ENCODE results near the gene SHROOM3. TPM values are rescaled to one million over a fixed set of nuclear protein-coding genes. Genes with fewer than 3 reads are reported as not detected.

The SHROOM3 gene
- total and polyA plus RNA-seq, 2 experiments from 2014 or later: 11.3 to 73.5 TPM

DNA sequence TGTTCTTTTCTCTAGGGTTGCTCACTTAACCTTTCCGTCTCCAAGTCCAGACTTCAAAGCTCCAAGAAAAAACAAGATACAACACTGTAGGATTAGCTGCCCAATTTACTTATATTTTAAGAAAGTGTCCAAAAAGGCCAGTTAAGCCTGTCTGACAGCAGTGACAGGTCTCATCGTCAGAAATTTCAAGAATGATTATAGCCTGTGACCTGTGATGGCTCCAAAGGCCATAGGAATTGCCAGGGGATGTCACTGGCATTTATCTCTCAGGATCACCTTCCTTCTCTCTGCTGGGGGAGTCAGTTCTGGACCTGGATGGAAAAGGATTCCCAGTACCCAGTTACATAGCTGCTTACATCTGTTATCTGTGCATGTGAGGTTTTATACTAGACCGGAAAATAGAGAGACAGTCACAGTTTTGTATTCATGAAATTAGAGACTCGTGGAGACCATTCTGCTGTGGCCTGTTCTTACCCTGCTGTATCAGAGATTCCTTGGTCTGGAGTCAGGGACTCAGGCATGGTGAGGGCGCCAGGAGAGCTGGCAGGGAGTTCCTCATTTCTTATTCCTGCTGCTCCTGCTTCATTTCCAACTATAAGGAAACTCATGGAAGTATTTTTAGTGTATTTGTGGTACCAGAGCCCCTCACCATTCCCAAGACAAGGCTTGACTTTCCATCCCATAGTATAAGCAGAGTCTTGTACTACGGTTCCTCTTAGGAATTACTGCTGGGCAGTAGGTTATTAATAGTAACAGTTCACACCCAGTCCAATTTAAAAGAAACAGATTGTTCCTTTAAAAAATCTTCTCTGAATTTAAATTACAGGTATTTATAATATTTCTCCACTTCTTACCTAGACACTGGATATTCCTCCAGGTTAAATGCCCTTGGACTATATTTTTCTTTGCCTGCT, 220.8 kb downstream of the SHROOM3 start (continued):
- no peak for TF ChIP-seq NANOG (IDR thresholded peaks at IDR 0.05; ENCODE audit: borderline replicate concordance)
- no peak for TF ChIP-seq ETS1 (IDR thresholded peaks at IDR 0.05)

- no peaks in the 10 kb centered on the region for H3K36me3 Mint-ChIP-seq (ENCODE audit: low read depth)
- H3K9me3 Mint-ChIP-seq: no peaks in the 10 kb centered on the region
- H3K9me2 ChIP-seq (ENCODE audit: insufficient read depth): no peaks in the 10 kb centered on the region
- H3K4me3 Mint-ChIP-seq: no peak overlapping the region
- TF ChIP-seq, protein P1, sequence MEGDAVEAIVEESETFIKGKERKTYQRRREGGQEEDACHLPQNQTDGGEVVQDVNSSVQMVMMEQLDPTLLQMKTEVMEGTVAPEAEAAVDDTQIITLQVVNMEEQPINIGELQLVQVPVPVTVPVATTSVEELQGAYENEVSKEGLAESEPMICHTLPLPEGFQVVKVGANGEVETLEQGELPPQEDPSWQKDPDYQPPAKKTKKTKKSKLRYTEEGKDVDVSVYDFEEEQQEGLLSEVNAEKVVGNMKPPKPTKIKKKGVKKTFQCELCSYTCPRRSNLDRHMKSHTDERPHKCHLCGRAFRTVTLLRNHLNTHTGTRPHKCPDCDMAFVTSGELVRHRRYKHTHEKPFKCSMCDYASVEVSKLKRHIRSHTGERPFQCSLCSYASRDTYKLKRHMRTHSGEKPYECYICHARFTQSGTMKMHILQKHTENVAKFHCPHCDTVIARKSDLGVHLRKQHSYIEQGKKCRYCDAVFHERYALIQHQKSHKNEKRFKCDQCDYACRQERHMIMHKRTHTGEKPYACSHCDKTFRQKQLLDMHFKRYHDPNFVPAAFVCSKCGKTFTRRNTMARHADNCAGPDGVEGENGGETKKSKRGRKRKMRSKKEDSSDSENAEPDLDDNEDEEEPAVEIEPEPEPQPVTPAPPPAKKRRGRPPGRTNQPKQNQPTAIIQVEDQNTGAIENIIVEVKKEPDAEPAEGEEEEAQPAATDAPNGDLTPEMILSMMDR (conservative IDR thresholded peaks at IDR 0.05; ENCODE audit: low read depth in 2 of 2): peak in 1 of 2 experiments; percentile 19; a peak in 2 of 4 replicates
- TF ChIP-seq, protein P2, sequence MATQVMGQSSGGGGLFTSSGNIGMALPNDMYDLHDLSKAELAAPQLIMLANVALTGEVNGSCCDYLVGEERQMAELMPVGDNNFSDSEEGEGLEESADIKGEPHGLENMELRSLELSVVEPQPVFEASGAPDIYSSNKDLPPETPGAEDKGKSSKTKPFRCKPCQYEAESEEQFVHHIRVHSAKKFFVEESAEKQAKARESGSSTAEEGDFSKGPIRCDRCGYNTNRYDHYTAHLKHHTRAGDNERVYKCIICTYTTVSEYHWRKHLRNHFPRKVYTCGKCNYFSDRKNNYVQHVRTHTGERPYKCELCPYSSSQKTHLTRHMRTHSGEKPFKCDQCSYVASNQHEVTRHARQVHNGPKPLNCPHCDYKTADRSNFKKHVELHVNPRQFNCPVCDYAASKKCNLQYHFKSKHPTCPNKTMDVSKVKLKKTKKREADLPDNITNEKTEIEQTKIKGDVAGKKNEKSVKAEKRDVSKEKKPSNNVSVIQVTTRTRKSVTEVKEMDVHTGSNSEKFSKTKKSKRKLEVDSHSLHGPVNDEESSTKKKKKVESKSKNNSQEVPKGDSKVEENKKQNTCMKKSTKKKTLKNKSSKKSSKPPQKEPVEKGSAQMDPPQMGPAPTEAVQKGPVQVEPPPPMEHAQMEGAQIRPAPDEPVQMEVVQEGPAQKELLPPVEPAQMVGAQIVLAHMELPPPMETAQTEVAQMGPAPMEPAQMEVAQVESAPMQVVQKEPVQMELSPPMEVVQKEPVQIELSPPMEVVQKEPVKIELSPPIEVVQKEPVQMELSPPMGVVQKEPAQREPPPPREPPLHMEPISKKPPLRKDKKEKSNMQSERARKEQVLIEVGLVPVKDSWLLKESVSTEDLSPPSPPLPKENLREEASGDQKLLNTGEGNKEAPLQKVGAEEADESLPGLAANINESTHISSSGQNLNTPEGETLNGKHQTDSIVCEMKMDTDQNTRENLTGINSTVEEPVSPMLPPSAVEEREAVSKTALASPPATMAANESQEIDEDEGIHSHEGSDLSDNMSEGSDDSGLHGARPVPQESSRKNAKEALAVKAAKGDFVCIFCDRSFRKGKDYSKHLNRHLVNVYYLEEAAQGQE (IDR thresholded peaks at IDR 0.05; ENCODE audit: unreplicated experiment): no peak
- ATAC-seq (no peak), DNase-seq (ENCODE audit: low spot score) (no peak)
- H3F3A ChIP-seq (replicated peaks; ENCODE audit: low read depth): no peaks in the 10 kb centered on the region
- no peaks in the 10 kb centered on the region for H4K20me1 ChIP-seq (replicated peaks; ENCODE audit: insufficient read depth)
- H3K27ac ChIP-seq (ENCODE audit: low read depth): no peak overlapping the region
- no peak overlapping the region for H3K4me3 ChIP-seq
- H3K27me3 Mint-ChIP-seq (ENCODE audit: insufficient read depth, low read depth, poor library complexity): no peaks in the 10 kb centered on the region
- H2AFZ ChIP-seq: no peak overlapping the region
- no peak overlapping the region for H3K27ac Mint-ChIP-seq
- H3K4me1 Mint-ChIP-seq: no peaks in the 10 kb centered on the region
- H3K27me3 ChIP-seq (ENCODE audit: insufficient read depth): no peaks in the 10 kb centered on the region
- no peaks in the 10 kb centered on the region for H3K79me2 ChIP-seq (replicated peaks; ENCODE audit: insufficient read depth)
- H3K4me2 ChIP-seq: no peak overlapping the region
- no peaks in the 10 kb centered on the region for H3K4me1 ChIP-seq (ENCODE audit: insufficient read depth)
- H3K36me3 ChIP-seq (ENCODE audit: insufficient read depth): no peaks in the 10 kb centered on the region
Observed at GRCh38 chr4:76657443-76657842, 222.4 kb downstream of the SHROOM3 start.

Data from GM23338 (cell line).